ENCODE data around the gene NFATC4. TPM values are rescaled to one million over a fixed set of nuclear protein-coding genes. Genes with fewer than 3 reads are reported as not detected.
"Not testable (repeated sequence)": the region's sequence is repeated elsewhere in the genome, so short reads cannot be mapped to it uniquely, and the experiment has no call there.

NFATC4 gene
- total RNA-seq, 1 donor from 2014 or later = 41.3 TPM

- DNase-seq (ENCODE audit: low spot score) = no peak
Measured at GRCh38 chr14:24338843-24339242, 29.1 kb upstream of the NFATC4 start.

- DNase-seq (ENCODE audit: low spot score) = no peak
Measured at GRCh38 chr14:24339284-24340151, 28.5 kb upstream of the NFATC4 start, which contains the start of gene RIPK3. TSS of gene RIPK3 (minus strand) at chr14:24339991. CDS start at chr14:24339826, 165 bp downstream.

- DNase-seq (ENCODE audit: low spot score) = no peak
Measured at GRCh38 chr14:24340606-24341005, 27.4 kb upstream of the NFATC4 start.

- DNase-seq (ENCODE audit: low spot score) = no peak
Measured at GRCh38 chr14:24342889-24343288, 25.1 kb upstream of the NFATC4 start.

- no peak for DNase-seq (ENCODE audit: low spot score)
Measured at GRCh38 chr14:24343795-24344660, 24.0 kb upstream of the NFATC4 start.

GRCh38 chr14:24347134-24347533 lies 20.9 kb upstream of the NFATC4 start:
- no peak for DNase-seq (ENCODE audit: low spot score)

- no peak for DNase-seq (ENCODE audit: low spot score)
Measured at GRCh38 chr14:24348186-24348585, 19.8 kb upstream of the NFATC4 start.

GRCh38 chr14:24349742-24350141 lies 18.2 kb upstream of the NFATC4 start:
- no peak for DNase-seq (ENCODE audit: low spot score)

- no peak for DNase-seq (ENCODE audit: low spot score)
Measured at GRCh38 chr14:24351517-24351916, 16.5 kb upstream of the NFATC4 start.

- no peak for DNase-seq (ENCODE audit: low spot score)
Measured at GRCh38 chr14:24353559-24354481, 14.2 kb upstream of the NFATC4 start.

- DNase-seq (ENCODE audit: low spot score) = not testable (repeated sequence)
Measured at GRCh38 chr14:24354482-24354825, 13.5 kb upstream of the NFATC4 start.

GRCh38 chr14:24355009-24355408 lies 13.0 kb upstream of the NFATC4 start:
- no peak for DNase-seq (ENCODE audit: low spot score)

- DNase-seq (ENCODE audit: low spot score) = no peak
Measured at GRCh38 chr14:24356208-24356607, 11.8 kb upstream of the NFATC4 start.

GRCh38 chr14:24360281-24360680 lies 7.7 kb upstream of the NFATC4 start:
- no peak for DNase-seq (ENCODE audit: low spot score)

GRCh38 chr14:24361326-24361725 lies 6.7 kb upstream of the NFATC4 start:
- no peak for DNase-seq (ENCODE audit: low spot score)

GRCh38 chr14:24362241-24362960 lies 5.6 kb upstream of the NFATC4 start:
- no peak for DNase-seq (ENCODE audit: low spot score)

- DNase-seq (ENCODE audit: low spot score) = no peak
Measured at GRCh38 chr14:24363401-24363800, 4.6 kb upstream of the NFATC4 start.

GRCh38 chr14:24364841-24365240 lies 3.1 kb upstream of the NFATC4 start:
- DNase-seq (ENCODE audit: low spot score) = no peak

- peak; percentile 94 for DNase-seq (ENCODE audit: low spot score)
Measured at GRCh38 chr14:24365600-24366412, 2.2 kb upstream of the NFATC4 start.

- no peak for DNase-seq (ENCODE audit: low spot score)
Measured at GRCh38 chr14:24366413-24366720, 1.6 kb upstream of the NFATC4 start.

Data from mesenteric fat pad (tissue), 1 donor.